ENCODE results near the gene ZNF143.

The ZNF143 gene

DNA sequence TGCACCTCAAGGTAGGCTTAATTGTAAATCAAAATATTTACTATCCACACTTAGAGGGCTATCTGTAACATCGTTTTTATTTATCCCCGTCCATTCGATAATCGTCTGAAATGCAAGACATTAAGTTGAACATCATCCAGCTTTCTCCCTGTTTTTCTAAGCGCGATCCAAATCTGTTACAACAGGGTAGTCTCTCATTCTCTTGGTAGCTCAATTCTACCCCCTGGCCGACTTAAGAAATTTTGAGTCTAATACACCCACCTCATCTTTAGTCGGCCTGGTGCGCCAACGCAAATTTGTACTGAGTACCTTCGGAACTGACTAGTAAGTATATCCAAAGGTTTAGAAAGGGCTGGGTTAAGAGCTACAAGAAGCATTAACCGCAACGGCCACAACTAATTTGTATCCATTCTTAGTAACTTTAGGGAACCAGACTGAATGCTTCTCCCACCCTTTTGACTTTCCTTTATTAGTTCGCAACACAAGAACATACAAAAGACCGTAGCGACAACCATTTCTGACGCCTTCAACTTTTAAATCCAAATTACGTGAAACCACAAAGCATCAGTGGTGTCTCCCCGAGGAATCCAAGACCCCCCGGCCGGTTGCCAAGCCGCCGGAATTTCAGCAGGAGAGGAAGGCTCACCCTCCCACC, 1.0 kb upstream of the ZNF143 start:
- H3K4me3 ChIP-seq (ENCODE audit: control insufficient read depth, low read depth, low read length) = peak overlapping the region; percentile 100
- TF ChIP-seq, protein P1, sequence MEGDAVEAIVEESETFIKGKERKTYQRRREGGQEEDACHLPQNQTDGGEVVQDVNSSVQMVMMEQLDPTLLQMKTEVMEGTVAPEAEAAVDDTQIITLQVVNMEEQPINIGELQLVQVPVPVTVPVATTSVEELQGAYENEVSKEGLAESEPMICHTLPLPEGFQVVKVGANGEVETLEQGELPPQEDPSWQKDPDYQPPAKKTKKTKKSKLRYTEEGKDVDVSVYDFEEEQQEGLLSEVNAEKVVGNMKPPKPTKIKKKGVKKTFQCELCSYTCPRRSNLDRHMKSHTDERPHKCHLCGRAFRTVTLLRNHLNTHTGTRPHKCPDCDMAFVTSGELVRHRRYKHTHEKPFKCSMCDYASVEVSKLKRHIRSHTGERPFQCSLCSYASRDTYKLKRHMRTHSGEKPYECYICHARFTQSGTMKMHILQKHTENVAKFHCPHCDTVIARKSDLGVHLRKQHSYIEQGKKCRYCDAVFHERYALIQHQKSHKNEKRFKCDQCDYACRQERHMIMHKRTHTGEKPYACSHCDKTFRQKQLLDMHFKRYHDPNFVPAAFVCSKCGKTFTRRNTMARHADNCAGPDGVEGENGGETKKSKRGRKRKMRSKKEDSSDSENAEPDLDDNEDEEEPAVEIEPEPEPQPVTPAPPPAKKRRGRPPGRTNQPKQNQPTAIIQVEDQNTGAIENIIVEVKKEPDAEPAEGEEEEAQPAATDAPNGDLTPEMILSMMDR (conservative IDR thresholded peaks at IDR 0.05; ENCODE audit: control insufficient read depth, insufficient read depth, low read depth, low read length) = peak; percentile 4
- DNase-seq (ENCODE audit: low read depth) = peak; percentile 75

DNA sequence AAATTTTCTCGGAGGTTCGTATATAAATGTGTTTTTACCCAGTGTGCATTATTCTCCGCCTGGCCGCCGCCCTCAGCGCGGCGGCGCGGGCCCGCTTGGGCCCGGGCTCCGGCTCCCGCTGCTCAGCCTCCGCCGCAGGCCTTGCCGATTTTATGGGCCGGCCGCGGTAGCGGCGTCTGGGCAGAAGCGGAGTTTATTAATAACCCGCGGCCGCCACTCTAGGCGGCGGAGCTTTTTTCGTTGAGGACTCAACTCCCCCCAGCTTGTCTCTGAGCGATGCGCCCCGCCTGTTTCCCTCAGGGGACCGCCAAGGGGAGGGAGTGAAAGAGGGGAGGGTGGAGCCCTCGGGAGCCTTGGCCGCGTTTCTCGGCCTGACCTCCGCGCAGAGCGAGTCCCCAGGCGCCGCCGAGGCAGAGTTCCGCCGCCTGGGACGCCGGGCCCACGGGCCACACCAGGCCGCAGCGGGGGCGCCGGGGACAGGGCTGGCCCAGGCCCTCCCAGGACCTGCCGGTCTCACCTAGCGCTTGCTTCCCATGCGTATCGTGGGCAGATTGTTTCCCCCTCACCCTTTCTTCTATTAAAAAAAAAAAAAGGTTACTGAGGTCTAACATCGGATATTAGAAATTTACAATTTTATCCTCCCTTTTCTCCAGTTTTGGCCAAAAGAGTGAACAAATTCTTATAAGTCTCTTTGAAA, 399 bp downstream of the ZNF143 start:
- TF ChIP-seq, protein P1 (conservative IDR thresholded peaks at IDR 0.05; ENCODE audit: control insufficient read depth, insufficient read depth, low read depth, low read length) = no peak

DNA sequence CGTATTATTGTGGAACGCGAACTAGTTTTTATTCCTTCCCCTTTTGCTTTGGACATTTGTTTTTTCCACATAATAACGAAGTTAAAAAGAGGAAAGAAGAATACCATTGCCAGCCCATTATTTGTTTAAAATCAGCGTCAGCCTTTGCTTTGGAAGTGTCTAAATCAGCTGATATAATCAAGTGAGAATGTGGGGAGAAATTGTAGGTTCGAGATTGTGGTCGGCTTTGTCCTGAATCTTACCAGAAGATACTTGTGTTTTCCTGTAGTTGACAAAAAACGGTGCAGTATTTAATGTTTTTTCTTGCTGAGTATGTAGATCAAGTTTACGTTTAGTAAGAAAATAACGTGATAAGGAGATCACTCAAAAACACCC, 935 bp downstream of the ZNF143 start:
- TF ChIP-seq, protein P1 (conservative IDR thresholded peaks at IDR 0.05; ENCODE audit: control insufficient read depth, insufficient read depth, low read depth, low read length) = no peak
- peak overlapping the region; percentile 59 for H3K4me3 ChIP-seq (ENCODE audit: control insufficient read depth, low read depth, low read length)
- peak; percentile 33 for DNase-seq (ENCODE audit: low read depth)

More for the DNA sequence above, 399 bp downstream of the ZNF143 start:
- DNase-seq (ENCODE audit: low read depth) = peak; percentile 90
- peak overlapping the region; percentile 59 for H3K4me3 ChIP-seq (ENCODE audit: control insufficient read depth, low read depth, low read length)

DNA sequence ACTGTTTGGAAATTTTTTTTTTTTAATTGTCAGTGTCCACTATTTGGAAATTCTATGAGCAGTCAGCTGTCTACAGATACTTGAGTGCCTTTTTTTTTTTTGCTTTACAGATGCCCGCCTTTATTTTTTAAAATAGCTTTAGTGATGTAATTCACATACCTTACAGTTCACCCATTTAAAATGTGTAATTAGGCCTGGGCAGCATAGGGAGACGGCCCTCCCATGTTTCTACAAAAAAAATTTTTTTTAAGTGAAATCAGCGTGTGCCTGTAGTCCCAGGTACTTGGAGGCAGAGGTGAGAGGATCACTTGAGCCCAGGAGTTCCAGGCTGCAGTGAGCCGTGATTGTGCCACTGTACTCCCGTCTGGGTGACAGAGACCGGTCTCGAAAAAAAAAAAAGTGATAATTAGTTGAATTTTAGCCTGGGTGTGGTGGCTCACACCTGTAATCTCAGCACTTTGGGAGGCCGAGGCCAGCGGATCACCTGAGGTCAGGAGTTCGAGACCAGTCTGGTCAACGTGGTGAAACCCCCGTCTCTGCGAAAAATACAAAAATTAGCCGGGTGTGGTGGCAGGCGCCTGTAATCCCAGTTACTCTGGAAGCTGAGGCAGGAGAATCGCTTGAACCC, 1.5 kb downstream of the ZNF143 start:
- peak overlapping the region; percentile 59 for H3K4me3 ChIP-seq (ENCODE audit: control insufficient read depth, low read depth, low read length)
- DNase-seq (ENCODE audit: low read depth) = peak; percentile 16

DNA sequence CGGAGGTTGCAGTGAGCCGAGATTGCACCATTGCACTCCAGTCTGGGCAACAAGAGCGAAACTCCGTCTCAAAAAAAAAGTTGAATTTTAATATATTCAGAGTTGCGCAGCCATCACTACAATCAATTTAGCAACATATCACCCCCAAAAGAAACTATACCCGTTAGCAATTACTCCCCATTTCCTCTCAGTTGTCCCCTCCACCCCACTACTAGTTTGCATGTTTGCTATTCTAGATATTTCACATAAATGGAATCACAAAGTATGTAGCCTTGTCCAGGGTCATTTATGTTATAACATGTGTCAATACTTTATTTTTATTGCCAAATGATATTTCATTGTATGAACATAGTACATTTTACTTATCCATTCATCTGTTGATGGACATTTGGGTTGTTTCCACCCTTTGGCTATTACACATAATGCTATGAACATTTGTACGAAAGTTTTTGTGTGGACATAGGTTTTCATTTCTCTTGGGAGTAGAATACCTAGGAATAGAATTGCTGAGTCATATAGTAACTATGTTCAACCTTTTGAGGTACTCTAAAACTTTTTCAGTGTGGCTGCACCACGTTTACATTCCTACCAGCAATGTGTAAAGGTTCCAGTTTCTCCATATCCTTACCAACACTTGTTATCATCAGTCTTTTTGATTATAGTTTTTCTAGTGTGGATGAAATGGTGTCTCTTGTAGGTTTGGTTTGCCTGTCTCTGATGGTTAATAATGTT, 2.2 kb downstream of the ZNF143 start:
- no peak overlapping the region for H3K4me3 ChIP-seq (ENCODE audit: control insufficient read depth, low read depth, low read length)
- TF ChIP-seq, protein P1 (conservative IDR thresholded peaks at IDR 0.05; ENCODE audit: control insufficient read depth, insufficient read depth, low read depth, low read length) = no peak
- DNase-seq (ENCODE audit: low read depth) = no peak

More for the DNA sequence above, 1.5 kb downstream of the ZNF143 start:
- TF ChIP-seq, protein P1 (conservative IDR thresholded peaks at IDR 0.05; ENCODE audit: control insufficient read depth, insufficient read depth, low read depth, low read length) = no peak

DNA sequence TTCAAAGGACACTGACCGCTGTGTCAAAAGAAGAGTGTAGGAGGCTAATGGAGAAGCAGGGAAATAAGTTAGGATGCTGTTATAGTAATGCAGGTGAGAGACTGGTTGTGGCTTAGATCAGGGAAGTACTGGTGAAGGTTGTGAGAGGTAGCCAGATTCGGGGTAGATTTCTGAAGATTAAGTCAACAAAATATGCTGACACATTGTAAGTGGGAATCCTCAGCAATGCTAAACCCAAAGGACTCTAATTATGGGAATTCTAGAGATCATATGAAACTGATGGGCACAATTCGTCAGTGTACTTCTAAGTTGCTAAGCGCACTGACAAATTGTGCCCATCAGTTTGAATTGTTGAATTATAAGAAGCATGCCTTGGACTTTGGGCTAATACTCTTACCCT, 10.0 kb downstream of the ZNF143 start:
- TF ChIP-seq, protein P1 (conservative IDR thresholded peaks at IDR 0.05; ENCODE audit: control insufficient read depth, insufficient read depth, low read depth, low read length) = no peak
- DNase-seq (ENCODE audit: low read depth) = no peak
- no peak overlapping the region for H3K4me3 ChIP-seq (ENCODE audit: control insufficient read depth, low read depth, low read length)

Data from fibroblast of mammary gland (primary cell).